GM12874 (cell line): Measurements from ENCODE around the gene PTGR1.

Experiments
- CTCF ChIP-seq: IDR thresholded peaks from 2 replicates; pipeline ENCODE4 v1.5.1; 2011; ENCODE audit warnings: low read depth, mild to moderate bottlenecking, control low read depth, low read length, moderate library complexity; ENCODE audit not compliant: insufficient read depth

PTGR1 gene

GRCh38 chr9:111628411-111628810 lies 29.0 kb upstream of the PTGR1 start:
- TF ChIP-seq CTCF, result no peak

GRCh38 chr9:111627260-111627963 lies 28.0 kb upstream of the PTGR1 start:
- TF ChIP-seq CTCF, result no peak

GRCh38 chr9:111622626-111623025 lies 23.2 kb upstream of the PTGR1 start:
- TF ChIP-seq CTCF, result no peak

GRCh38 chr9:111621895-111622480 lies 22.5 kb upstream of the PTGR1 start:
- peak; percentile 95 for TF ChIP-seq CTCF

GRCh38 chr9:111615928-111616327 lies 16.5 kb upstream of the PTGR1 start:
- no peak for TF ChIP-seq CTCF

- TF ChIP-seq CTCF, result no peak
These were observed 14.1 kb upstream of the PTGR1 start for GRCh38 chr9:111613436-111614040.

- TF ChIP-seq CTCF, result no peak
These were observed 11.4 kb upstream of the PTGR1 start for GRCh38 chr9:111610845-111611244.
